OCI-LY3 (cell line): ENCODE data around the gene LRRC56.

Experiments used
- CTCF ChIP-seq: fragments of 200-600, 300-600 bp; sonication (generic); IDR thresholded peaks from 2 replicates; pipeline ENCODE4 v1.5.1; 2014; ENCODE audit warnings: antibody characterized with exemption, low read length, low read depth
- EZH2phosphoT487 ChIP-seq: fragments of 200-600 bp; shearing (Covaris generic); IDR thresholded peaks from 2 replicates; pipeline ENCODE4 v1.6.1; 2018; ENCODE audit warnings: antibody characterized with exemption, mixed run types, low read depth

GRCh38 chr11:551596-551995, 14.3 kb downstream of the LRRC56 start:
- TF ChIP-seq CTCF (no peak), EZH2phosphoT487 (no peak)
